Activated naive CD4-positive, alpha-beta T cell treated with anti-CD3 and anti-CD28 coated beads for 36 hours (primary cell): ENCODE results near the gene PRPF19. TPM values are rescaled to one million over a fixed set of nuclear protein-coding genes. Genes with fewer than 3 reads are reported as not detected.

Experiments
- CTCF ChIA-PET: fragments of 350-600 bp; sonication (Branson Sonifier 250); formaldehyde crosslinking; loops from one replicate; lab custom pipeline; 2021; ENCODE audit warnings: antibody characterized with exemption; lab: Charles Lee
- DNase-seq: peaks from one replicate; pipeline ENCODE4 v3.0.0-alpha.2; 2020
- H3K27ac Mint-ChIP-seq: one replicate; pipeline ENCODE4 v1.8.0; 2021; ENCODE audit warnings: mild to moderate bottlenecking, mixed read lengths
- H3K27me3 Mint-ChIP-seq: one replicate; pipeline ENCODE4 v1.8.0; 2021; ENCODE audit warnings: low read depth, mixed read lengths
- H3K36me3 Mint-ChIP-seq: one replicate; pipeline ENCODE4 v1.8.0; 2021; ENCODE audit warnings: low read depth, mixed read lengths
- H3K4me1 Mint-ChIP-seq: one replicate; pipeline ENCODE4 v1.8.0; 2021; ENCODE audit warnings: low read depth, mixed read lengths
- H3K4me3 Mint-ChIP-seq: one replicate; pipeline ENCODE4 v1.8.0; 2021; ENCODE audit warnings: mild to moderate bottlenecking, moderate library complexity, mixed read lengths
- H3K9me3 Mint-ChIP-seq: one replicate; pipeline ENCODE4 v1.8.0; 2021; ENCODE audit warnings: mixed read lengths
- intact Hi-C: fragments of 100-400 bp; cut with micrococcal nuclease; formaldehyde crosslinking; loops from one replicate; pipeline ENCODE4 v1.15.1; 2023
- total RNA-seq, 2 experiments: library from RNA; stranded (reverse); gene quantifications; one replicate each; pipeline ENCODE4 v1.2.3, GENCODE V29; 2021

Gene PRPF19
- total RNA-seq, 2 experiments from 2014 or later = 108 to 119 TPM

GRCh38 chr11:60857378-60858232, 48.8 kb downstream of the PRPF19 start:
- no peak for DNase-seq
- CTCF ChIA-PET = interaction anchor here (1.0 kb wide), 2 partner anchors 26 to 397 kb away, joined by 3 read pairs; no protein-coding TSS in a partner anchor
- Mint-ChIP-seq H3K4me3 (no peak overlapping the region), H3K36me3 (peaks cover 6% of the 10 kb centered on the region), H3K27ac (no peak overlapping the region), H3K4me1 (peaks cover 12% of the 10 kb centered on the region), H3K27me3 (no peaks in the 10 kb centered on the region), H3K9me3 (no peaks in the 10 kb centered on the region)
- intact Hi-C loops = no loop called here

DNA sequence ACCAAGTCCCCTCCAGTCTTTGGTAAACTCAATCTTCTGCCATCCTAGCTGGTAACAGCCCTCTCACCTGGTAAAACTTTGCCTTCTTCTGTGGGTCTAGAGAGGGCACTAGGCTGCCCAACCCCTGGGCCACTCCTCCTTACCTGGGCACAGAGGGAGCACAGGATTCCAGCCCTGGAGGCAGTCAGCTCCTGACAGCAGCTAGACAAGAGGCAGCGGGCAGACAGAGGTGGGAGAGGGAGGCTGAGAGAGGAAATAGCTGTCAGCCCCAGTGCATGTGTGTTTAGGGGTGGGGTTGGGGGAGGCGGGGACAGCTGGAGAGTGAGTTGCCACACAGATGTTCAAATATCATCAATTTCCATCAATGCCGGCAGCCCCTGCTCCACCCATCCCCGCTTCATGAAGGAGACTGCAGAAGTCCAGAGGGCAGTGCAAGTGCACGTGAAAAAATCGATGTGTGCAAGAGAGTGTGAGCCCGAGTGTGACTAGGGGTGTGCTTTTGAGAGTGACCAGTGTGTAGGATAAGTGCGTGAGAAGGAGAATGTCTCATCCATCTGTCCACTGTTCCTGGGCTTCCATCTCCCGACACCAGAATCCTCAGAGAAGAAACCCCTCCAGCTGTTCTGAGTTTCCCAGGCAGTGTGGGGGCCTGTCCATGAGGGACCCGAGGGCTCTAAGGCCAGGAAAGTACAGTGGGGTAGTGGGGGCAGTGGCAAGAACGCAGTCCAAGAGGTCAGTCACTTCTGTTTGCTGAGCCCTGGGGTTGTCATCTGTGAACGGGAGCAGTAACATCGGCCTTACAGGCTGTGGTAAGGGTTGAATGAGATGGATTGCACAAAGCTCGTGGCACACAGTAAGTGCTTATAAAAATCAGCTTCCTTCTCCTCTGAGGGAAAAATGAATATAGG, 50.4 kb downstream of the PRPF19 start, which contains the start of gene PTGDR2:
Gene PTGDR2 (minus strand): TSS at position 225 of the 908 bp plus-strand sequence. CDS start 2,228 bp downstream, outside the sequence.
- Mint-ChIP-seq H3K27me3 (no peaks in the 10 kb centered on the region), H3K4me1 (peaks cover 12% of the 10 kb centered on the region), H3K36me3 (peaks cover 18% of the 10 kb centered on the region), H3K27ac (no peak within 1 kb of the TSS), H3K9me3 (no peaks in the 10 kb centered on the region), H3K4me3 (no peak within 1 kb of the TSS)
- CTCF ChIA-PET = interaction anchor here (0.7 to 1.5 kb wide), 3 partner anchors 25 to 530 kb away, joined by 3 read pairs; no protein-coding TSS in a partner anchor
- intact Hi-C loops = no loop called here
- no peak for DNase-seq

GRCh38 chr11:60854847-60855725, 51.3 kb downstream of the PRPF19 start:
- peaks cover 23% of the 10 kb centered on the region for H3K36me3 Mint-ChIP-seq
- H3K27ac Mint-ChIP-seq = no peak overlapping the region
- CTCF ChIA-PET = interaction anchor here (0.8 to 1.5 kb wide), 2 partner anchors 24 to 531 kb away, joined by 3 read pairs; no protein-coding TSS in a partner anchor
- no peaks in the 10 kb centered on the region for H3K27me3 Mint-ChIP-seq
- DNase-seq = no peak
- H3K4me1 Mint-ChIP-seq = peaks cover 12% of the 10 kb centered on the region
- H3K4me3 Mint-ChIP-seq = no peak overlapping the region
- intact Hi-C loops = no loop called here
- no peaks in the 10 kb centered on the region for H3K9me3 Mint-ChIP-seq

DNA sequence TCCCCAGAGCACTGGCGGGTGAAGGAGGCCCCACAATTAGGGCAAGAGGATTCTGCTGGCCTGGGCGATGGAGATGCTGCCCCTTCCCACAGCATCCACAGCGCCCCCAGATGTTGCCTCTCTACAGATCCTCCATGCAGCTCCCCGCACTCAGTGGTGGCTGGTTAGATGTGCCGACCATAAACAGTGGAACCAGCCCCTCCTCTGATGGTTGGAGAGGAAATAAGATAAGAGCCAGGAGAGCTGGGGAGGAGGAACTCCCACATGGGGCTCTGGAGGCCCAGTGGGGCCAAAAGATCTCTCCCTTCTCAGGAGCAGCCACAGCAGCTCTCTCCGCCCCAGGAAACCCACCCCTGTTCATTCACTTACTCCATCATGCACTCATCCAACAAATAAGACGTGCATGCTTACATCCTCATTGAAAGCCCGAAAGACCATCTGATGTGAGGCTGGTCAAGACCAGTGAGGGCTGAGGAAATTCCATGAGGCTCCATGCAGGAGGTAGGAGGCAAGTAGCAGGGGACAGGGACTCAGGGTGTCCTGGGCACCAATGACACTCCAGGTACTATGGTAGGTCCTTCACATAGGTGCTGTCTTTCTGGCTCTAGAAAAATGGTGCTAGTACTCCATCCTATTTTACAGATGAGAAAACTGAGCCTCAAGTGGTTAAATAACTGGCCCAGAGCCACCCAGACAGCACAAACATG, 52.1 kb downstream of the PRPF19 start:
- H3K27ac Mint-ChIP-seq = no peak overlapping the region
- CTCF ChIA-PET = no interaction called here

GRCh38 chr11:60852982-60853950, 53.1 kb downstream of the PRPF19 start:
- Mint-ChIP-seq H3K4me3 (no peak overlapping the region), H3K36me3 (peaks cover 35% of the 10 kb centered on the region), H3K27ac (no peak overlapping the region), H3K4me1 (peaks cover under 1% of the 10 kb centered on the region), H3K27me3 (no peaks in the 10 kb centered on the region), H3K9me3 (no peaks in the 10 kb centered on the region)
- intact Hi-C loops = no loop called here
- CTCF ChIA-PET = no interaction called here
- no peak for DNase-seq

More for the DNA sequence above, 52.1 kb downstream of the PRPF19 start:
- no peak for DNase-seq
- no peaks in the 10 kb centered on the region for H3K9me3 Mint-ChIP-seq
- H3K4me3 Mint-ChIP-seq = no peak overlapping the region
- no peaks in the 10 kb centered on the region for H3K27me3 Mint-ChIP-seq
- peaks cover 11% of the 10 kb centered on the region for H3K4me1 Mint-ChIP-seq
- intact Hi-C loops = no loop called here
- H3K36me3 Mint-ChIP-seq = peaks cover 28% of the 10 kb centered on the region

GRCh38 chr11:60852117-60852981, 54.0 kb downstream of the PRPF19 start:
- CTCF ChIA-PET = no interaction called here
- H3K4me1 Mint-ChIP-seq = no peaks in the 10 kb centered on the region
- no peak overlapping the region for H3K4me3 Mint-ChIP-seq
- peaks cover 38% of the 10 kb centered on the region for H3K36me3 Mint-ChIP-seq
- H3K27me3 Mint-ChIP-seq = no peaks in the 10 kb centered on the region
- H3K27ac Mint-ChIP-seq = no peak overlapping the region
- no peaks in the 10 kb centered on the region for H3K9me3 Mint-ChIP-seq
- intact Hi-C loops = no loop called here
- DNase-seq = no peak

GRCh38 chr11:60851327-60852104, 54.9 kb downstream of the PRPF19 start:
- Mint-ChIP-seq H3K4me3 (no peak overlapping the region), H3K9me3 (no peaks in the 10 kb centered on the region), H3K4me1 (peaks cover 3% of the 10 kb centered on the region), H3K27ac (no peak overlapping the region), H3K27me3 (no peaks in the 10 kb centered on the region), H3K36me3 (peaks cover 38% of the 10 kb centered on the region)
- DNase-seq = no peak
- intact Hi-C loops = no loop called here
- CTCF ChIA-PET = interaction anchor here (0.9 to 1.4 kb wide), 2 partner anchors 13 to 21 kb away, joined by 3 read pairs; no protein-coding TSS in a partner anchor

- Mint-ChIP-seq H3K9me3 (no peaks in the 10 kb centered on the region), H3K4me3 (no peak overlapping the region), H3K27me3 (no peaks in the 10 kb centered on the region), H3K27ac (no peak overlapping the region), H3K36me3 (peaks cover 45% of the 10 kb centered on the region), H3K4me1 (peaks cover 9% of the 10 kb centered on the region)
- CTCF ChIA-PET = interaction anchor here (1.4 kb wide), 1 partner anchor 19 kb away, joined by 3 read pairs; no protein-coding TSS in a partner anchor
- intact Hi-C loops = loop anchor here (10.0 kb wide), 1 partner anchor 315 kb away; the partner anchor contains the start of gene VPS37C
- DNase-seq = no peak
These were observed 56.5 kb downstream of the PRPF19 start for GRCh38 chr11:60849641-60850520.
